H9 (cell line): Measurements from ENCODE around the gene RHOA. TPM values are rescaled to one million over a fixed set of nuclear protein-coding genes. Genes with fewer than 3 reads are reported as not detected.

Experiments
- DNase-seq: peaks from one replicate; pipeline ENCODE4 v3.0.0-alpha.2; 2017
- H2AFZ ChIP-seq: one replicate; pipeline ENCODE4 v1.6.1; 2013; ENCODE audit warnings: mild to moderate bottlenecking, low read length, control low read depth, moderate library complexity
- H2AK5ac ChIP-seq: 2 replicates; pipeline ENCODE4 v1.6.1; 2013; ENCODE audit warnings: low read length, control low read depth, mixed read lengths; ENCODE audit not compliant: insufficient read length
- H2BK120ac ChIP-seq: one replicate; pipeline ENCODE4 v1.6.1; 2013; ENCODE audit warnings: low read depth, mild to moderate bottlenecking, low read length, control low read depth, inconsistent platforms; ENCODE audit not compliant: poor library complexity, severe bottlenecking
- H2BK12ac ChIP-seq: 2 replicates; pipeline ENCODE4 v1.6.1; 2013; ENCODE audit warnings: low read length, control low read depth, mixed read lengths, low read depth; ENCODE audit not compliant: insufficient read length
- H2BK15ac ChIP-seq: 2 replicates; pipeline ENCODE4 v1.6.1; 2013; ENCODE audit warnings: low read depth, low read length, control low read depth
- H2BK20ac ChIP-seq: one replicate; pipeline ENCODE4 v1.6.1; 2013; ENCODE audit warnings: low read depth, mild to moderate bottlenecking, low read length, control low read depth, inconsistent platforms; ENCODE audit not compliant: poor library complexity, severe bottlenecking
- H2BK5ac ChIP-seq: 2 replicates; pipeline ENCODE4 v1.6.1; 2013; ENCODE audit warnings: low read length, control low read depth, mixed read lengths; ENCODE audit not compliant: insufficient read length
- H3K14ac ChIP-seq: 2 replicates; pipeline ENCODE4 v1.6.1; 2013; ENCODE audit warnings: low read length, control low read depth; ENCODE audit not compliant: insufficient read depth
- H3K18ac ChIP-seq: 2 replicates; pipeline ENCODE4 v1.6.1; 2013; ENCODE audit warnings: low read depth, mild to moderate bottlenecking, mixed read lengths, low read length, control low read depth; ENCODE audit not compliant: insufficient read length
- H3K23ac ChIP-seq: 2 replicates; pipeline ENCODE4 v1.6.1; 2013; ENCODE audit warnings: low read length, control low read depth, mixed read lengths, low read depth; ENCODE audit not compliant: insufficient read length
- H3K23me2 ChIP-seq: 2 replicates; pipeline ENCODE4 v1.6.1; 2013; ENCODE audit warnings: low read depth, mild to moderate bottlenecking, mixed read lengths, low read length, control low read depth; ENCODE audit not compliant: insufficient read length, poor library complexity, severe bottlenecking
- H3K27ac ChIP-seq: 2 replicates; pipeline ENCODE4 v1.5.1; 2013; ENCODE audit warnings: low read length, control low read depth, mixed read lengths, low read depth; ENCODE audit not compliant: insufficient read length
- H3K27me3 ChIP-seq: 2 replicates; pipeline ENCODE4 v1.6.1; 2013; ENCODE audit warnings: low read length, control low read depth, inconsistent platforms; ENCODE audit not compliant: insufficient read depth
- H3K4ac ChIP-seq: 2 replicates; pipeline ENCODE4 v1.6.1; 2013; ENCODE audit warnings: low read depth, mild to moderate bottlenecking, control low read depth, inconsistent platforms, low read length, moderate library complexity
- H3K4me1 ChIP-seq: 2 replicates; pipeline ENCODE4 v1.6.1; 2013; ENCODE audit warnings: low read length, control low read depth, inconsistent platforms; ENCODE audit not compliant: insufficient read depth
- H3K4me2 ChIP-seq: 2 replicates; pipeline ENCODE4 v1.6.1; 2013; ENCODE audit warnings: low read length, control low read depth, mixed read lengths; ENCODE audit not compliant: insufficient read length, insufficient read depth
- H3K56ac ChIP-seq: 2 replicates; pipeline ENCODE4 v1.6.1; 2013; ENCODE audit warnings: low read depth, mild to moderate bottlenecking, mixed read lengths, low read length, control low read depth; ENCODE audit not compliant: insufficient read length
- H3K79me1 ChIP-seq: 2 replicates; pipeline ENCODE4 v1.6.1; 2013; ENCODE audit warnings: low read depth, mild to moderate bottlenecking, moderate library complexity, low read length, control low read depth, inconsistent platforms; ENCODE audit not compliant: insufficient read depth, poor library complexity, severe bottlenecking
- H3K79me2 ChIP-seq: 2 replicates; pipeline ENCODE4 v1.6.1; 2013; ENCODE audit warnings: low read length, control low read depth, inconsistent platforms; ENCODE audit not compliant: insufficient read depth
- H3K9ac ChIP-seq: 2 replicates; pipeline ENCODE4 v1.6.1; 2013; ENCODE audit warnings: low read length, control low read depth, mixed read lengths; ENCODE audit not compliant: insufficient read length; ENCODE audit errors: extremely low read depth
- H3K9me3 ChIP-seq: one replicate; pipeline ENCODE4 v1.6.1; 2013; ENCODE audit warnings: low read depth, low read length, inconsistent platforms; ENCODE audit not compliant: control insufficient read depth
- H3T11ph ChIP-seq: one replicate; pipeline ENCODE4 v1.6.1; 2013; ENCODE audit warnings: mild to moderate bottlenecking, low read length, control low read depth, inconsistent platforms
- H4K20me1 ChIP-seq: one replicate; pipeline ENCODE4 v1.6.1; 2013; ENCODE audit not compliant: control insufficient read depth, insufficient read length, insufficient read depth
- H4K5ac ChIP-seq: 2 replicates; pipeline ENCODE4 v1.6.1; 2013; ENCODE audit warnings: low read depth, mild to moderate bottlenecking, mixed read lengths, low read length, control low read depth; ENCODE audit not compliant: insufficient read length
- H4K8ac ChIP-seq: replicated peaks from 2 replicates; pipeline ENCODE4 v1.6.1; 2013; ENCODE audit warnings: low read length, control low read depth, mixed read lengths, low read depth; ENCODE audit not compliant: insufficient read length
- H4K91ac ChIP-seq: 2 replicates; pipeline ENCODE4 v1.6.1; 2013; ENCODE audit warnings: low read depth, mild to moderate bottlenecking, moderate library complexity, mixed read lengths, low read length, control low read depth; ENCODE audit not compliant: insufficient read length
- H3K27ac Mint-ChIP-seq, 3 experiments: 2 replicates in 2 of 3; 3 replicates in 1 of 3; pipeline ENCODE4 v1.8.0; 2020 to 2021; ENCODE audit warnings: mixed read lengths in 3 of 3, mild to moderate bottlenecking in 1 of 3, moderate library complexity in 1 of 3
- H3K27me3 Mint-ChIP-seq: 2 replicates; pipeline ENCODE4 v1.8.0; 2021; ENCODE audit warnings: low read depth, mild to moderate bottlenecking, moderate library complexity, mixed read lengths
- H3K36me3 Mint-ChIP-seq, 3 experiments: 2 replicates in 2 of 3; 3 replicates in 1 of 3; pipeline ENCODE4 v1.8.0; 2020 to 2021; ENCODE audit warnings: low read depth in 3 of 3, mixed read lengths in 3 of 3; ENCODE audit not compliant: insufficient read depth in 1 of 3
- H3K4me1 Mint-ChIP-seq, 2 experiments: 2 replicates each; pipeline ENCODE4 v1.8.0; 2020; ENCODE audit warnings: mixed read lengths in 2 of 2
- H3K4me3 Mint-ChIP-seq, 2 experiments: 2 replicates in 1 of 2; 3 replicates in 1 of 2; pipeline ENCODE4 v1.8.0; 2020 to 2021; ENCODE audit warnings: mild to moderate bottlenecking in 2 of 2, mixed read lengths in 2 of 2, moderate library complexity in 1 of 2
- H3K9me3 Mint-ChIP-seq, 2 experiments: 2 replicates in 1 of 2; 3 replicates in 1 of 2; pipeline ENCODE4 v1.8.0; 2020; ENCODE audit warnings: mild to moderate bottlenecking in 2 of 2, mixed read lengths in 2 of 2, moderate library complexity in 1 of 2
- CTCF ChIP-seq: fragments of 200-600 bp; sonication (generic); conservative IDR thresholded peaks from 3 replicates; pipeline ENCODE4 v1.8.0; 2021; ENCODE audit warnings: antibody characterized with exemption, mild to moderate bottlenecking
- WGBS: extraction: QIAGEN DNeasy Blood & Tissue Kit; methylation state at CpG from one replicate; pipeline ENCODE4 v1.1.7; 2013; ENCODE audit warnings: missing lambda C conversion rate, low lambda C conversion rate, mixed read lengths; ENCODE audit not compliant: insufficient read length; ENCODE audit errors: extremely low coverage; 5-methylcytosine and 5-hydroxymethylcytosine counted together
- total RNA-seq: library from RNA; stranded (reverse); gene quantifications from 2 replicates; pipeline ENCODE4 v1.2.1, GENCODE V29; 2021

Gene RHOA
- total RNA-seq, 1 experiment from 2014 or later = 403 TPM

DNA sequence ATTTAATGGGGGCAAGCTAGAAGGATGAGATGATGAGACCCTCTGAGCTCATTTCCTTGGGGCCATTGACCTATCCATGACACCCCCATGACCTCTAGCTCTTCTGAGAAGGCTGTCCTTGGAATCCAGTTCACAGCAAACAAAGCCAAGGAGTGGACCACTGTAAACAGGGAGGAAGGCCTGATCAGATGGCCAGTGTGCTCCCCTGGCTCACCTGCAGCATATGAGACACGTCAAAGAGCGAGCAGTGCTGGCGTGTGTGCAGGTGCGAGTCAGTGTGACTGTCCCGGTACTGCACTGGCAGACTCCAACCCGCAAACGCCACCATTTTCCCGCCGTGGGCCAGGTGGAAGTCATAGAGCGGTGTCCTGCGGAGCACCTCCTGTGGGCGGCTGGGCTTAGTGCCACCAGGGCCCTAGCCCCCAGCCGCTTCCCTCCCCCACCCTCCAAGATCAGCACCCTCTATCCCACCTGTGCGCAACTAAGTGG is 10.2 kb upstream of the RHOA start:
- Histone ChIP-seq H3K23me2 (peaks cover 4% of the 10 kb centered on the region), H3K79me2 (no peaks in the 10 kb centered on the region), H2BK120ac (no peak overlapping the region), H2BK5ac (peak overlapping the region; percentile 25), H2BK20ac (no peak overlapping the region), H3K14ac (peak overlapping the region; percentile 88), H4K20me1 (no peaks in the 10 kb centered on the region), H2BK15ac (no peak overlapping the region), H4K5ac (no peak overlapping the region), H3K4ac (no peak overlapping the region), H3K23ac (no peak overlapping the region), H3K9ac (peak overlapping the region; percentile 90), H2AFZ (no peak overlapping the region), H3T11ph (no peak overlapping the region), H3K18ac (peak overlapping the region; percentile 80), H4K91ac (no peak overlapping the region), H3K56ac (no peak overlapping the region), H3K4me1 (no peaks in the 10 kb centered on the region; the same call in 1 of the 2 replicates), H3K9me3 (no peaks in the 10 kb centered on the region), H2BK12ac (no peak overlapping the region), H2AK5ac (no peak overlapping the region), H3K79me1 (no peaks in the 10 kb centered on the region), H3K27ac (no peak overlapping the region), H4K8ac (no peak overlapping the region), H3K4me2 (peak overlapping the region; percentile 86), H3K27me3 (no peaks in the 10 kb centered on the region)
- H3K27me3 Mint-ChIP-seq = no peaks in the 10 kb centered on the region
- DNase-seq = no peak
- H3K36me3 Mint-ChIP-seq = peaks cover 10 to 34% (median 24%) of the 10 kb centered on the region in 3 experiments
- H3K4me1 Mint-ChIP-seq = peaks cover 24 to 28% of the 10 kb centered on the region in 2 experiments
- TF ChIP-seq CTCF = no peak
- peak overlapping the region; percentile 92 to 93 for H3K4me3 Mint-ChIP-seq
- peak overlapping the region; percentile 91 to 97 (median 92) for H3K27ac Mint-ChIP-seq
- no CpG with 5 or more reads among the region's 14 CpGs for WGBS
- H3K9me3 Mint-ChIP-seq = no peaks in the 10 kb centered on the region; a peak in 1 of 5 replicates
